Activated gamma-delta T cell treated with Interleukin-2 at 50 U/mL for 16 hours (primary cell): ENCODE results near the gene ZXDB.
A peak's percentile ranks its signal among the peaks of the same experiment; 100 is the strongest.
"Not testable (repeated sequence)": the region's sequence is repeated elsewhere in the genome, so short reads cannot be mapped to it uniquely, and the experiment has no call there.

ENCODE experiments used
- DNase-seq: peaks from one replicate; pipeline ENCODE4 v3.0.0-alpha.2; 2020

ZXDB gene

GRCh38 chrX:57591284-57592159, at the start of gene ZXDB:
Gene ZXDB (plus strand): TSS chrX:57592011. CDS start chrX:57592049, 38 bp downstream.
- DNase-seq = not testable (repeated sequence)

GRCh38 chrX:57565198-57565597, 26.6 kb upstream of the ZXDB start:
- DNase-seq = no peak

- no peak for DNase-seq
Observed at GRCh38 chrX:57573754-57574153, 18.1 kb upstream of the ZXDB start.

GRCh38 chrX:57582948-57583347, 8.9 kb upstream of the ZXDB start:
- DNase-seq = not testable (repeated sequence)

GRCh38 chrX:57583477-57583876, 8.3 kb upstream of the ZXDB start:
- no peak for DNase-seq

GRCh38 chrX:57586360-57586759, 5.5 kb upstream of the ZXDB start:
- no peak for DNase-seq

- DNase-seq = no peak
Observed at GRCh38 chrX:57587062-57587461, 4.7 kb upstream of the ZXDB start.

- no peak for DNase-seq
Observed at GRCh38 chrX:57587607-57588006, 4.2 kb upstream of the ZXDB start.

- DNase-seq = peak; percentile 17
Observed at GRCh38 chrX:57592160-57592893, 516 bp downstream of the ZXDB start.

GRCh38 chrX:57592894-57593215, 1.0 kb downstream of the ZXDB start:
- DNase-seq = not testable (repeated sequence)

GRCh38 chrX:57595381-57595811, 3.6 kb downstream of the ZXDB start:
- DNase-seq = no peak

GRCh38 chrX:57596109-57596508, 4.3 kb downstream of the ZXDB start:
- DNase-seq = no peak

GRCh38 chrX:57596516-57596915, 4.7 kb downstream of the ZXDB start:
- no peak for DNase-seq

GRCh38 chrX:57607295-57608187, 15.7 kb downstream of the ZXDB start:
- no peak for DNase-seq

- not testable (repeated sequence) for DNase-seq
Observed at GRCh38 chrX:57613351-57613750, 21.5 kb downstream of the ZXDB start.

GRCh38 chrX:57629438-57629837, 37.6 kb downstream of the ZXDB start:
- not testable (repeated sequence) for DNase-seq

- DNase-seq = no peak
Observed at GRCh38 chrX:57640674-57641016, 48.8 kb downstream of the ZXDB start.

- no peak for DNase-seq
Observed at GRCh38 chrX:57641338-57641737, 49.5 kb downstream of the ZXDB start.

- DNase-seq = no peak
Observed at GRCh38 chrX:57643698-57644097, 51.9 kb downstream of the ZXDB start.

GRCh38 chrX:57647020-57647419, 55.2 kb downstream of the ZXDB start:
- DNase-seq = no peak
